ENCODE measurements around the gene KRTAP1-3. TPM values are rescaled to one million over a fixed set of nuclear protein-coding genes. Genes with fewer than 3 reads are reported as not detected.
"Not testable (repeated sequence)": the region's sequence is repeated elsewhere in the genome, so short reads cannot be mapped to it uniquely, and the experiment has no call there.

KRTAP1-3 gene
- total and polyA plus RNA-seq, 8 donors, result not detected

DNA sequence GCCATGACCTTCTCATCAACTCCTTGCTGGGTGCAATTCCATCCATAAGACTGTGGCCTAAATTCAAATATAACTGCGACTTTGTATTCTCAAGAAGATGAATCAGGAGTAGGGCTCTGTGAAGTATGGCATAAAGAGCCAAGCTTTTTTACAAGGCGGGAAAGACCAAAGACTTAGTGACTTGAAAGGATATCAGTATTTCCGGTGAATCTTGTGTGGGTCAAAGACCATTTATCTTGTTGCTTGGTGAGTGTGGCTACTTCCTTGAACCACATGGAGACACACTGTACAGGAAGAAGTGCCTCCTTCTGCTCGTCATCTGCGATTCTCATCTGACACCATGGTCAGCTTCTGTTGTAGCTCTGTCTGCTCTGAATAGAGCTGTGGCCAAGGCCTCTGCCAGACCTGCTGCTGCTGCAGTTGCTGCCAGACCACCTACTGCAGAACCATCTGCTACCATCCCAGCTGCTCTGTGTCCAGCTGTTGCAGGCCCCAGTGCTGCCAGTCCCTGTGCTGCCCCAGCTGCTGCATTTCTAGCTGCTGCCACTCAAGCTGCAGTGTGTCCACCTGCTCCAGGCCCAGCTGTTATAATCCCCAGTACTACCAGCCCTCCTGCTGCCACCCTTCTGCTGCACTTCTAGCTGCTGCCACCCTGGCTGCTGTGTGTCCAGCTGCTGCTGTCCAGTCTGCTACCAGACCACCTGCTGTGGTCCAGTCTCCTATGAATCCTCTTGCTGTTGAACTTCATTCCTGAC, 37.1 kb upstream of the KRTAP1-3 start:
- intact Hi-C loops (cut with DNase I), result no loop called here

DNA sequence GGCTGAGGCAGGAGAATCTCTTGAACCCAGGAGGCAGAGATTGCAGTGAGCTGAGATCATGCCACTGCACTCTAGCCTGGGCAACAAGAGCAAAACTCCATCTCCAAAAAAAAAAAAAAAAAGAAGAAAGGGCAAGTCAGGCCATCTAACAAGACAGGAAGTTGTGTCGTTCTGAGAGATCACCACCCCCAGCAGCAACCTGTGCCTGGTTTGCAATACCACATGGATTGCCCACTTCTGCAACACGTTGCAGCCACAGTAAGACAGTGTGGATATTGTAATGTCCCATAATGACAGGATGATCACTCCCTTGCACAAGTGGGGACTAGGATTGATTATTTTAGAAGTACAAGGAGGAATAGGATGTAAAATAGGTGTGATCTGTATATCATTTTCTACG, 34.4 kb upstream of the KRTAP1-3 start:
- H3K27me3 ChIP-seq, result no peaks in the 10 kb centered on the region
- no peak overlapping the region for H3K27ac ChIP-seq
- no peaks in the 10 kb centered on the region for H3K4me1 ChIP-seq
- TF ChIP-seq, protein P1, sequence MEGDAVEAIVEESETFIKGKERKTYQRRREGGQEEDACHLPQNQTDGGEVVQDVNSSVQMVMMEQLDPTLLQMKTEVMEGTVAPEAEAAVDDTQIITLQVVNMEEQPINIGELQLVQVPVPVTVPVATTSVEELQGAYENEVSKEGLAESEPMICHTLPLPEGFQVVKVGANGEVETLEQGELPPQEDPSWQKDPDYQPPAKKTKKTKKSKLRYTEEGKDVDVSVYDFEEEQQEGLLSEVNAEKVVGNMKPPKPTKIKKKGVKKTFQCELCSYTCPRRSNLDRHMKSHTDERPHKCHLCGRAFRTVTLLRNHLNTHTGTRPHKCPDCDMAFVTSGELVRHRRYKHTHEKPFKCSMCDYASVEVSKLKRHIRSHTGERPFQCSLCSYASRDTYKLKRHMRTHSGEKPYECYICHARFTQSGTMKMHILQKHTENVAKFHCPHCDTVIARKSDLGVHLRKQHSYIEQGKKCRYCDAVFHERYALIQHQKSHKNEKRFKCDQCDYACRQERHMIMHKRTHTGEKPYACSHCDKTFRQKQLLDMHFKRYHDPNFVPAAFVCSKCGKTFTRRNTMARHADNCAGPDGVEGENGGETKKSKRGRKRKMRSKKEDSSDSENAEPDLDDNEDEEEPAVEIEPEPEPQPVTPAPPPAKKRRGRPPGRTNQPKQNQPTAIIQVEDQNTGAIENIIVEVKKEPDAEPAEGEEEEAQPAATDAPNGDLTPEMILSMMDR (IDR thresholded peaks at IDR 0.05), result no peak
- no peak overlapping the region for H3K4me3 ChIP-seq
- no peak for DNase-seq
- no peaks in the 10 kb centered on the region for H3K36me3 ChIP-seq
- intact Hi-C loops (cut with DNase I), result no loop called here
- ATAC-seq, result no peak
- H3K9me3 ChIP-seq, result no peaks in the 10 kb centered on the region

More for the DNA sequence above, 37.1 kb upstream of the KRTAP1-3 start:
- Histone ChIP-seq H3K27me3 (peaks cover 0 to 5% of the 10 kb centered on the region in 2 donors), H3K4me1 (no peaks in the 10 kb centered on the region), H3K27ac (no peak overlapping the region), H3K36me3 (no peaks in the 10 kb centered on the region), H3K4me3 (no peak overlapping the region), H3K9me3 (no peaks in the 10 kb centered on the region)
- DNase-seq (no peak), ATAC-seq (no peak)
- TF ChIP-seq, protein P1 (IDR thresholded peaks at IDR 0.05), result no peak

DNA sequence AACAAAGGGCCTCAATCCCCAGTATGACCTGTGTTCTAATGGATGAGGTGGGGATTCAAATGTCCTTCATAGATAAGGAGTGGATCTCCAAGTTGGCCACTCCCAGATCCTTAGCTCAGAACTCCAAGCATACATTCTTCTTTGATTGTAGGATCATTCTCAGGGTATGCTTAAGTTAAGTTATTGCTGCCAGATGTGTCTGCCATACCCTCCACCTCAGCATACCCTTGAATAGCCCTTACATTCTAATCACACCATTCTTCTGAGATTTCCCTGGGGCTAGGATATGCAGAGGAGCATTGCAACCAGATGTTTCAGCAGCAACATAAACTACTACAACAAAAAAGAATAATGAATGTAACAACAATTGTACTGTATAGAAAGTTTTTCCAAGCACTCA, 32.6 kb upstream of the KRTAP1-3 start:
- no peaks in the 10 kb centered on the region for H3K36me3 ChIP-seq
- ATAC-seq (no peak), DNase-seq (no peak)
- no peaks in the 10 kb centered on the region for H3K27me3 ChIP-seq
- H3K4me1 ChIP-seq, result no peaks in the 10 kb centered on the region
- TF ChIP-seq, protein P1 (IDR thresholded peaks at IDR 0.05), result no peak
- no peak overlapping the region for H3K4me3 ChIP-seq
- intact Hi-C loops (cut with DNase I), result no loop called here
- H3K27ac ChIP-seq, result no peak overlapping the region
- no peaks in the 10 kb centered on the region for H3K9me3 ChIP-seq

DNA sequence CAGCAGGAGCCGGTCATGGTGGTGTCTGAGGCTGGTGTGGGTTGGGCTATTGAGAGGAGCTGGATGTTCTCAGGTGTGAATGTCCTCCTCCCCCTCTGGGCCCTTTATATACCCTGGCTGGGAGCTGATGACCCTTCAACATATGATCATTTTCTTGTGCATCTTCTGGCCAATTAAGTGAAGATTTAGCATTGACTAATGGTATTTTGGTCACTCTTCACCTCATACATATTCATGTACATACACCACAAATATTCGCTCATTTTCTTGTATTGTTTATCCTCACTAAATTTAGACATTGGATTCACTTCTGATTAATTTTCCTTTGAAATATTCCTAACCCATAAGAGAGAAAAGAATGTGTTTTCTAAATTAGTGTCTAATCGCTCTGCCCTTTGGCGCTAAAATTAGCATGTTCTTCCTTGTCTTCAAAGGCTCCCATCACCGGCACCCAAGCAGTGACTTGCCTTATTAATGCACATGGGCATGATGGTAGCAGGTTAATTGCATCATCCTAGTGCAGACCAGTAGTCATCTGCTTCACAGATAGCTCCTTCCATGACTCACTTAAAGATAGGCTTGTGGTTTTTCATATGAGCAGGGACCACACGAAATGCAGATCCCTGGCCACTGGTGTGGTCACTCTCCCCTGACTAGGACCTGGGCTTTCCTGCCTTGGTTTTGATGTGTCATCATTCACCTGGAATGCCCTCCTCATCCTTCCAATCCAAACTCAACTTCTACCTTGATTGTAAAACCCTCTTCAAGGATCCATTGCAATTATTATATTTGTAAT, 31.4 kb upstream of the KRTAP1-3 start, which contains the start of gene KRTAP2-4:
TSS of gene KRTAP2-4 (minus strand) at position 51 of the 796 bp plus-strand sequence. CDS start at position 17, 34 bp downstream.
- H3K27me3 ChIP-seq, result no peaks in the 10 kb centered on the region
- no peaks in the 10 kb centered on the region for H3K4me1 ChIP-seq
- H3K9me3 ChIP-seq, result no peaks in the 10 kb centered on the region
- H3K36me3 ChIP-seq, result no peaks in the 10 kb centered on the region
- DNase-seq (no peak), ATAC-seq (no peak)
- TF ChIP-seq, protein P1 (IDR thresholded peaks at IDR 0.05), result no peak
- H3K27ac ChIP-seq, result no peak within 1 kb of the TSS
- intact Hi-C loops (cut with DNase I), result no loop called here
- H3K4me3 ChIP-seq, result no peak within 1 kb of the TSS

DNA sequence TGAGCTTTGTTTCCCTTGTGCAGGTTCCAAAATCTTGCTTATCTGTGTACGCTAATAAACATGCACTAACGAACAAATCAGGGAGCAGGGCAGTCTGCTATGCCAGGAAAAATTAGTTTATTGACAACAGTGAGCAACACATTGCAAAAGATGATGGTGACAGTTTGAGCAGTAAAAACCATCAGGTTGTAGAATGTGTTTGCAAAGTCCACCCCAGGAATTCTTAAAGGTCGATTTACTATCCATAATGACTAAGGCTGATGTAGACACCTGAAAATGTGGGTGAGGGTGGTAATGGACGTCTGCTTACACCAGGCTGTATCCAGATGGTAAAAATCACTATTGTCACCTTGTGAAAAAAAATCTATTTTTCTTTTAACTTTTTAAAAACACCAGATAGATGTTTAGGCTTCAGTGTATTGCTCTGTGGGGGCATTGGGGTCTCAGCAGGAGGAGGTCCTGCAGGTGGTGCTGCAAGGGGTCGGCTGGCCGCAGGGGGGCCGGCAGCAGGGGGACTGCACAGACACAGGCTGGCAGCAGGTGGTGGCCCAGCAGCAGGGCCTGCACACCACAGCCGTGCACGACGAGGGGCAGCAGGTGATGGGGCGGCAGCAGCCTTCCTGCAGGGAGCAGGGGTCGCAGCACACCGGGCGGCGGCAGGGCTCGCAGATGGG, 30.5 kb upstream of the KRTAP1-3 start:
- intact Hi-C loops (cut with DNase I); H3K4me3 ChIP-seq; H3K4me1 ChIP-seq; H3K27me3 ChIP-seq; ATAC-seq; H3K9me3 ChIP-seq; H3K27ac ChIP-seq; H3K36me3 ChIP-seq; DNase-seq: not testable (repeated sequence)

Data from left lung (tissue), 10 donors.